Neural cell (in vitro differentiated cells): Measurements from ENCODE around the gene ATP1A1. TPM values are rescaled to one million over a fixed set of nuclear protein-coding genes. Genes with fewer than 3 reads are reported as not detected.

Experiments used
- H2AFZ ChIP-seq: fragments of 200-600, 300-800 bp; sonication (generic), shearing (Covaris generic); 2 replicates; pipeline ENCODE4 v1.6.0; 2014; ENCODE audit warnings: low read depth, mild to moderate bottlenecking, antibody characterized with exemption, low read length, moderate library complexity
- H3F3A ChIP-seq: fragments of 200-600 bp; shearing (Covaris generic); 2 replicates; pipeline ENCODE4 v1.6.1; 2016; ENCODE audit warnings: mild to moderate bottlenecking, moderate library complexity, mixed read lengths, antibody characterized with exemption, low read length; ENCODE audit not compliant: insufficient read depth, poor library complexity, severe bottlenecking
- H3K27ac ChIP-seq: fragments of 200-600, 300-800 bp; sonication (generic), shearing (Covaris generic); 2 replicates; pipeline ENCODE4 v1.5.1; 2014; ENCODE audit warnings: mild to moderate bottlenecking, low read length, moderate library complexity
- H3K27me3 ChIP-seq: fragments of 300-800, 200-600 bp; sonication (generic), shearing (Covaris generic); 2 replicates; pipeline ENCODE4 v1.6.0; 2014; ENCODE audit warnings: mild to moderate bottlenecking, low read depth, low read length, moderate library complexity; ENCODE audit not compliant: insufficient read depth
- H3K36me3 ChIP-seq: fragments of 300-800, 200-600 bp; sonication (generic), shearing (Covaris generic); 2 replicates; pipeline ENCODE4 v1.5.1; 2014; ENCODE audit warnings: mild to moderate bottlenecking, antibody characterized with exemption, low read length, moderate library complexity; ENCODE audit not compliant: insufficient read depth
- H3K4me2 ChIP-seq: fragments of 300-800, 200-600 bp; sonication (generic), shearing (Covaris generic); 2 replicates; pipeline ENCODE4 v1.6.0; 2014; ENCODE audit warnings: mild to moderate bottlenecking, low read length
- H3K4me3 ChIP-seq: fragments of 300-800, 200-600 bp; sonication (generic), shearing (Covaris generic); 2 replicates; pipeline ENCODE4 v1.5.1; 2014; ENCODE audit warnings: mild to moderate bottlenecking, low read length, moderate library complexity
- H3K79me2 ChIP-seq: fragments of 200-600 bp; shearing (Covaris generic); replicated peaks from 2 replicates; pipeline ENCODE4 v1.6.0; 2014; ENCODE audit warnings: mild to moderate bottlenecking, low read length, moderate library complexity; ENCODE audit not compliant: insufficient read depth
- H3K9ac ChIP-seq: fragments of 300-800, 200-600 bp; sonication (generic), shearing (Covaris generic); 2 replicates; pipeline ENCODE4 v1.6.1; 2016; ENCODE audit warnings: mild to moderate bottlenecking, low read length, mixed read lengths
- H3K9me2 ChIP-seq: fragments of 200-600 bp; shearing (Covaris generic); 2 replicates; pipeline ENCODE4 v1.6.1; 2016; ENCODE audit warnings: mild to moderate bottlenecking, low read length, mixed read lengths; ENCODE audit not compliant: insufficient read depth
- H3K9me3 ChIP-seq: fragments of 200-600, 300-800 bp; sonication (generic), shearing (Covaris generic); 2 replicates; pipeline ENCODE4 v1.6.1; 2016; ENCODE audit warnings: mild to moderate bottlenecking, mixed run types, low read length, moderate library complexity, mixed read lengths
- H4K20me1 ChIP-seq: fragments of 200-600 bp; shearing (Covaris generic); 2 replicates; pipeline ENCODE4 v1.6.1; 2016; ENCODE audit warnings: mild to moderate bottlenecking, mixed run types; ENCODE audit not compliant: insufficient read depth
- EP300 ChIP-seq: fragments of 450-650 bp; conservative IDR thresholded peaks from 2 replicates; pipeline ENCODE4 v1.6.1; 2014; ENCODE audit warnings: antibody characterized with exemption, mild to moderate bottlenecking, moderate library complexity; ENCODE audit not compliant: poor library complexity, severe bottlenecking
- EZH2 ChIP-seq: fragments of 200-600, 300-800 bp; shearing (Covaris generic), sonication (generic); IDR thresholded peaks from 2 replicates; pipeline ENCODE4 v1.6.1; 2014; ENCODE audit warnings: antibody characterized with exemption, low read length, borderline replicate concordance, mild to moderate bottlenecking; ENCODE audit not compliant: insufficient read depth, poor library complexity, severe bottlenecking
- MXI1 ChIP-seq: fragments of 450-650 bp; conservative IDR thresholded peaks from 2 replicates; pipeline ENCODE4 v1.6.1; 2014; ENCODE audit warnings: antibody characterized with exemption, mild to moderate bottlenecking; ENCODE audit not compliant: poor library complexity, severe bottlenecking
- POLR2AphosphoS5 ChIP-seq: IDR thresholded peaks from 2 replicates; pipeline ENCODE4 v1.6.1; 2012
- RAD21 ChIP-seq: fragments of 450-650 bp; conservative IDR thresholded peaks from 2 replicates; pipeline ENCODE4 v1.6.1; 2014; ENCODE audit warnings: antibody characterized with exemption, mild to moderate bottlenecking, moderate library complexity
- SMC3 ChIP-seq: fragments of 450-650 bp; conservative IDR thresholded peaks from 2 replicates; pipeline ENCODE4 v1.6.1; 2014; ENCODE audit warnings: antibody characterized with exemption, mild to moderate bottlenecking, moderate library complexity; ENCODE audit not compliant: poor library complexity
- TAF1 ChIP-seq: IDR thresholded peaks from 2 replicates; pipeline ENCODE4 v1.6.1; 2012; ENCODE audit warnings: low read depth
- polyA plus RNA-seq: library from polyadenylated mRNA; depleted of rRNA; stranded (reverse); fragments of >200 nt; gene quantifications from 2 replicates; pipeline ENCODE4 v1.2.3, GENCODE V29; 2014
- TF ChIP-seq, protein P1 (sequence below): IDR thresholded peaks from 2 replicates; pipeline ENCODE4 v1.6.1; 2012; ENCODE audit warnings: borderline replicate concordance
- TF ChIP-seq, protein P2 (sequence below): fragments of 450-650 bp; IDR thresholded peaks from 2 replicates; pipeline ENCODE4 v1.5.1; 2014; ENCODE audit warnings: antibody characterized with exemption, mild to moderate bottlenecking, moderate library complexity; ENCODE audit not compliant: poor library complexity, severe bottlenecking

ATP1A1 gene
- polyA plus RNA-seq, 1 donor from 2014 or later = 44.2 TPM

DNA sequence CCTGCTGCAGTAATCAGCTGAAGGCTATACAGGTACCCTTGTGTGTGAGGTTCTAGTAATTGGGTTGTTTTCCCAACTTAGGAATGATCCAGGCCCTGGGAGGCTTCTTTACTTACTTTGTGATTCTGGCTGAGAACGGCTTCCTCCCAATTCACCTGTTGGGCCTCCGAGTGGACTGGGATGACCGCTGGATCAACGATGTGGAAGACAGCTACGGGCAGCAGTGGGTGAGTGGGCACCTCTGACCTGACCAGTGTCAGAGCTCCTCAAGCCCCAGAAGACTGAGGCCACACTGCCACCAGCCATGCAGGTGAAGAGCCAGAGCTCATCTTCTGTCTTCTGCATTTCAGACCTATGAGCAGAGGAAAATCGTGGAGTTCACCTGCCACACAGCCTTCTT, 27.7 kb downstream of the ATP1A1 start:
- Histone ChIP-seq H3K4me3 (no peak overlapping the region), H2AFZ (no peak overlapping the region), H4K20me1 (no peaks in the 10 kb centered on the region), H3K4me2 (no peak overlapping the region), H3K27ac (no peak overlapping the region), H3K9ac (no peak overlapping the region), H3K9me3 (no peaks in the 10 kb centered on the region), H3K27me3 (no peaks in the 10 kb centered on the region), H3K36me3 (peaks cover 13% of the 10 kb centered on the region), H3F3A (no peaks in the 10 kb centered on the region), H3K9me2 (no peaks in the 10 kb centered on the region), H3K79me2 (no peaks in the 10 kb centered on the region)
- TF ChIP-seq EZH2 (no peak), MXI1 (no peak), TAF1 (no peak), SMC3 (no peak)
- TF ChIP-seq, protein P1, sequence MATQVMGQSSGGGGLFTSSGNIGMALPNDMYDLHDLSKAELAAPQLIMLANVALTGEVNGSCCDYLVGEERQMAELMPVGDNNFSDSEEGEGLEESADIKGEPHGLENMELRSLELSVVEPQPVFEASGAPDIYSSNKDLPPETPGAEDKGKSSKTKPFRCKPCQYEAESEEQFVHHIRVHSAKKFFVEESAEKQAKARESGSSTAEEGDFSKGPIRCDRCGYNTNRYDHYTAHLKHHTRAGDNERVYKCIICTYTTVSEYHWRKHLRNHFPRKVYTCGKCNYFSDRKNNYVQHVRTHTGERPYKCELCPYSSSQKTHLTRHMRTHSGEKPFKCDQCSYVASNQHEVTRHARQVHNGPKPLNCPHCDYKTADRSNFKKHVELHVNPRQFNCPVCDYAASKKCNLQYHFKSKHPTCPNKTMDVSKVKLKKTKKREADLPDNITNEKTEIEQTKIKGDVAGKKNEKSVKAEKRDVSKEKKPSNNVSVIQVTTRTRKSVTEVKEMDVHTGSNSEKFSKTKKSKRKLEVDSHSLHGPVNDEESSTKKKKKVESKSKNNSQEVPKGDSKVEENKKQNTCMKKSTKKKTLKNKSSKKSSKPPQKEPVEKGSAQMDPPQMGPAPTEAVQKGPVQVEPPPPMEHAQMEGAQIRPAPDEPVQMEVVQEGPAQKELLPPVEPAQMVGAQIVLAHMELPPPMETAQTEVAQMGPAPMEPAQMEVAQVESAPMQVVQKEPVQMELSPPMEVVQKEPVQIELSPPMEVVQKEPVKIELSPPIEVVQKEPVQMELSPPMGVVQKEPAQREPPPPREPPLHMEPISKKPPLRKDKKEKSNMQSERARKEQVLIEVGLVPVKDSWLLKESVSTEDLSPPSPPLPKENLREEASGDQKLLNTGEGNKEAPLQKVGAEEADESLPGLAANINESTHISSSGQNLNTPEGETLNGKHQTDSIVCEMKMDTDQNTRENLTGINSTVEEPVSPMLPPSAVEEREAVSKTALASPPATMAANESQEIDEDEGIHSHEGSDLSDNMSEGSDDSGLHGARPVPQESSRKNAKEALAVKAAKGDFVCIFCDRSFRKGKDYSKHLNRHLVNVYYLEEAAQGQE = no peak
- TF ChIP-seq, protein P2, sequence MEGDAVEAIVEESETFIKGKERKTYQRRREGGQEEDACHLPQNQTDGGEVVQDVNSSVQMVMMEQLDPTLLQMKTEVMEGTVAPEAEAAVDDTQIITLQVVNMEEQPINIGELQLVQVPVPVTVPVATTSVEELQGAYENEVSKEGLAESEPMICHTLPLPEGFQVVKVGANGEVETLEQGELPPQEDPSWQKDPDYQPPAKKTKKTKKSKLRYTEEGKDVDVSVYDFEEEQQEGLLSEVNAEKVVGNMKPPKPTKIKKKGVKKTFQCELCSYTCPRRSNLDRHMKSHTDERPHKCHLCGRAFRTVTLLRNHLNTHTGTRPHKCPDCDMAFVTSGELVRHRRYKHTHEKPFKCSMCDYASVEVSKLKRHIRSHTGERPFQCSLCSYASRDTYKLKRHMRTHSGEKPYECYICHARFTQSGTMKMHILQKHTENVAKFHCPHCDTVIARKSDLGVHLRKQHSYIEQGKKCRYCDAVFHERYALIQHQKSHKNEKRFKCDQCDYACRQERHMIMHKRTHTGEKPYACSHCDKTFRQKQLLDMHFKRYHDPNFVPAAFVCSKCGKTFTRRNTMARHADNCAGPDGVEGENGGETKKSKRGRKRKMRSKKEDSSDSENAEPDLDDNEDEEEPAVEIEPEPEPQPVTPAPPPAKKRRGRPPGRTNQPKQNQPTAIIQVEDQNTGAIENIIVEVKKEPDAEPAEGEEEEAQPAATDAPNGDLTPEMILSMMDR = no peak

DNA sequence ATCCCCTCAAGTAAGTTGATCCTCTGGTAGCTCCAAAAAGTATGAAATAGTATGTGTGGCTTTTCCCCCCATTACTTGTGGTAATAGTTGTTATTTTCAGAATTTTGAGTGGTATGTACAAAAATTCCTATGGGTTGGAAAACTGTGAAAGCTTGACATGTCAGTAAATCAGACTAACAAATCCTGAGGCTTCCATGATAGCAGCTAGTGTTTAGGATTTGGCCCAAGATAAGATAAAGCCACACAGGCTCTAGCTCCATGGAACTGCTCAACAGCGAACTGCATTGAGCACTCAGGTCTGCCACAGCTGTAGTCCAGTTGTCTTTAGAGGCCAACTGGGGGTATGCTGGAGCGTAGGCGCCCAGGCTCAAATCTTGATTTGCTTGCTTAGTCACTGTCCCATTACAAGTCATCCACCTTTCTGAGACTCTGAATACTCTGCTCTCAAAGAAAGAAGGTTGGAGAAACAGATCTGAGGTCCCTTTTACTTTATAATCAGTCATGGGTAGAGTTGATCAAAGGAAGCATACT, 28.7 kb downstream of the ATP1A1 start:
- Histone ChIP-seq H3K9ac (no peak overlapping the region), H3K9me3 (no peaks in the 10 kb centered on the region), H2AFZ (no peak overlapping the region), H3K4me2 (no peak overlapping the region), H3K79me2 (no peaks in the 10 kb centered on the region), H3K36me3 (peaks cover 13% of the 10 kb centered on the region), H3K27ac (no peak overlapping the region), H3K4me3 (no peak overlapping the region), H3K27me3 (no peaks in the 10 kb centered on the region), H3K9me2 (no peaks in the 10 kb centered on the region), H4K20me1 (no peaks in the 10 kb centered on the region), H3F3A (no peaks in the 10 kb centered on the region)
- TF ChIP-seq EZH2 = no peak
- no peak for TF ChIP-seq TAF1
- TF ChIP-seq POLR2AphosphoS5 = no peak
- TF ChIP-seq MXI1 = no peak
- TF ChIP-seq, protein P2 = no peak
- TF ChIP-seq SMC3 = no peak
- TF ChIP-seq, protein P1 = no peak
- TF ChIP-seq RAD21 = no peak
- no peak for TF ChIP-seq EP300
